ENCODE measurements around the gene THRB.

The THRB gene

GRCh38 chr3:24342275-24342674 lies 152.4 kb downstream of the THRB start:
- DNase-seq: no peak

- DNase-seq: no peak
Observed at GRCh38 chr3:24341668-24342067, 153.0 kb downstream of the THRB start.

GRCh38 chr3:24340966-24341365 lies 153.7 kb downstream of the THRB start:
- DNase-seq: no peak

GRCh38 chr3:24340161-24340560 lies 154.5 kb downstream of the THRB start:
- DNase-seq: no peak

- DNase-seq: no peak
Observed at GRCh38 chr3:24339266-24339825, 155.3 kb downstream of the THRB start.

- no peak for DNase-seq
Observed at GRCh38 chr3:24338409-24339130, 156.1 kb downstream of the THRB start.

- DNase-seq: no peak
Observed at GRCh38 chr3:24336101-24336500, 158.5 kb downstream of the THRB start.

GRCh38 chr3:24332092-24332491 lies 162.6 kb downstream of the THRB start:
- no peak for DNase-seq

- no peak for DNase-seq
Observed at GRCh38 chr3:24323272-24323671, 171.4 kb downstream of the THRB start.

- no peak for DNase-seq
Observed at GRCh38 chr3:24320601-24321000, 174.0 kb downstream of the THRB start.

- no peak for DNase-seq
Observed at GRCh38 chr3:24318677-24319287, 175.9 kb downstream of the THRB start.

- no peak for DNase-seq
Observed at GRCh38 chr3:24316887-24317383, 177.7 kb downstream of the THRB start.

GRCh38 chr3:24315971-24316370 lies 178.7 kb downstream of the THRB start:
- DNase-seq: no peak

GRCh38 chr3:24315356-24315755 lies 179.3 kb downstream of the THRB start:
- no peak for DNase-seq

GRCh38 chr3:24311881-24312280 lies 182.8 kb downstream of the THRB start:
- DNase-seq: no peak

- no peak for DNase-seq
Observed at GRCh38 chr3:24310887-24311286, 183.8 kb downstream of the THRB start.

- no peak for DNase-seq
Observed at GRCh38 chr3:24306518-24306917, 188.1 kb downstream of the THRB start.

- no peak for DNase-seq
Observed at GRCh38 chr3:24305795-24306467, 188.7 kb downstream of the THRB start.

- DNase-seq: no peak
Observed at GRCh38 chr3:24303057-24303754, 191.4 kb downstream of the THRB start.

GRCh38 chr3:24302396-24302795 lies 192.3 kb downstream of the THRB start:
- no peak for DNase-seq

GRCh38 chr3:24300949-24301348 lies 193.7 kb downstream of the THRB start:
- no peak for DNase-seq

- no peak for DNase-seq
Observed at GRCh38 chr3:24299806-24300626, 194.6 kb downstream of the THRB start.

Measured in KG1 (cell line).